ENCODE results near the gene RAMP2. TPM values are rescaled to one million over a fixed set of nuclear protein-coding genes. Genes with fewer than 3 reads are reported as not detected.

RAMP2 gene
- total RNA-seq, 1 experiment from 2014 or later, result 10.9 TPM

- Mint-ChIP-seq H3K4me3 (no peak overlapping the region), H3K36me3 (no peaks in the 10 kb centered on the region), H3K9me3 (peaks cover 6% of the 10 kb centered on the region), H3K4me1 (peaks cover 26% of the 10 kb centered on the region), H3K27me3 (ENCODE audit: low read depth) (peaks cover 34% of the 10 kb centered on the region), H3K27ac (no peak overlapping the region; the same call in 1 of the 2 replicates)
- ChIA-PET CTCF (interaction anchor here (8.0 kb wide), 1 partner anchor 13 kb away, joined by 117 read pairs; the partner anchor contains the start of gene RAMP2), POLR2A (interaction anchor here (0.6 to 1.4 kb wide), 3 partner anchors 12 to 624 kb away, joined by 3 to 6 read pairs (median 4); partner anchors contain the start of gene RAMP2)
- no peak for TF ChIP-seq ZNF263 (CRISPR knock-in tag; IDR thresholded peaks at IDR 0.05; ENCODE audit: low read depth)
- no peak for TF ChIP-seq RELA (CRISPR knock-in tag; IDR thresholded peaks at IDR 0.05; ENCODE audit: borderline replicate concordance)
- TF ChIP-seq ZSCAN18 (CRISPR knock-in tag; IDR thresholded peaks at IDR 0.05), result no peak
- DNase-seq (ENCODE audit: low spot score) (no peak), ATAC-seq (no peak)
Observed at GRCh38 chr17:42748202-42748907, 12.7 kb upstream of the RAMP2 start.

- no peak overlapping the region for H3K27ac Mint-ChIP-seq
- H3K4me1 Mint-ChIP-seq, result peaks cover 19% of the 10 kb centered on the region
- no peaks in the 10 kb centered on the region for H3K36me3 Mint-ChIP-seq
- ATAC-seq (no peak), DNase-seq (ENCODE audit: low spot score) (no peak)
- peaks cover 38% of the 10 kb centered on the region for H3K27me3 Mint-ChIP-seq (ENCODE audit: low read depth)
- CTCF ChIA-PET, result interaction anchor here (1.3 to 8.0 kb wide), 5 partner anchors 12 to 75 kb away, joined by 3 to 117 read pairs (median 4); partner anchors contain the start of genes BECN1 and RAMP2
- POLR2A ChIA-PET, result interaction anchor here (0.6 to 1.4 kb wide), 4 partner anchors 14 to 629 kb away, joined by 3 to 6 read pairs (median 5); no protein-coding TSS in a partner anchor
- H3K9me3 Mint-ChIP-seq, result peaks cover 6% of the 10 kb centered on the region
- H3K4me3 Mint-ChIP-seq, result no peak overlapping the region
- TF ChIP-seq ATF2 (CRISPR knock-in tag; IDR thresholded peaks at IDR 0.05; ENCODE audit: borderline replicate concordance, low read depth) (no peak), ZBTB43 (CRISPR knock-in tag; IDR thresholded peaks at IDR 0.05) (no peak), OVOL2 (CRISPR knock-in tag; IDR thresholded peaks at IDR 0.05; ENCODE audit: borderline replicate concordance) (no peak), MAX (CRISPR knock-in tag; IDR thresholded peaks at IDR 0.05) (no peak), E2F4 (CRISPR knock-in tag; IDR thresholded peaks at IDR 0.05; ENCODE audit: borderline replicate concordance, low read depth) (no peak), ZNF138 (CRISPR knock-in tag; conservative IDR thresholded peaks at IDR 0.05) (no peak), FOXP1 (CRISPR knock-in tag; IDR thresholded peaks at IDR 0.05; ENCODE audit: borderline replicate concordance) (no peak), TEAD1 (CRISPR knock-in tag; IDR thresholded peaks at IDR 0.05) (no peak), ETV6 (CRISPR knock-in tag; IDR thresholded peaks at IDR 0.05) (no peak), ARID4B (CRISPR knock-in tag; IDR thresholded peaks at IDR 0.05; ENCODE audit: borderline replicate concordance) (no peak), NFATC4 (CRISPR knock-in tag; IDR thresholded peaks at IDR 0.05) (no peak), ZNF532 (CRISPR knock-in tag; IDR thresholded peaks at IDR 0.05; ENCODE audit: borderline replicate concordance) (no peak)
Observed at GRCh38 chr17:42748908-42749798, 11.9 kb upstream of the RAMP2 start.
